GM12878 (cell line): ENCODE results near the gene AHCYL2. TPM values are rescaled to one million over a fixed set of nuclear protein-coding genes. Genes with fewer than 3 reads are reported as not detected.

ENCODE experiments used
- ATAC-seq: fragments of 200-7000 bp; cut with Tn5 transposase; 3 replicates; pipeline ENCODE4 v1.9.1; 2020; ENCODE audit warnings: mild to moderate bottlenecking, moderate library complexity
- BruUV-seq: library from RNA; stranded (reverse); fragments of 400-500 nt; replicated peaks from 2 replicates; lab custom pipeline; 2021; lab: Mats Ljungman, UMichigan
- CTCF ChIA-PET: fragments of 300-600 bp; sonication (Branson Sonifier 250); formaldehyde crosslinking; extraction: SDS; loops from one replicate; lab custom pipeline; 2021; ENCODE audit warnings: inconsistent platforms; lab: Yijun Ruan, JAX
- POLR2A ChIA-PET: fragments of 350-600 bp; formaldehyde crosslinking; extraction: SDS; loops from one replicate; lab custom pipeline; 2021; ENCODE audit warnings: inconsistent platforms; lab: Charles Lee
- RAD21 ChIA-PET: fragments of 300-600 bp; sonication (Branson Sonifier 250); formaldehyde crosslinking; loops from one replicate; lab custom pipeline; 2023; ENCODE audit warnings: antibody characterized with exemption; ENCODE audit not compliant: unreplicated experiment; lab: Charles Lee
- SMC1A ChIA-PET: fragments of 300-600 bp; sonication (Branson Sonifier 250); formaldehyde crosslinking; loops from one replicate; lab custom pipeline; 2023; ENCODE audit not compliant: unreplicated experiment, uncharacterized antibody; lab: Charles Lee
- DNase-seq: peaks from one replicate; pipeline ENCODE4 v3.0.0-alpha.2; 2011; ENCODE audit warnings: low read depth, low spot score
- FAIRE-seq: peaks from 3 replicates; lab custom pipeline; 2011; peaks lifted over from hg19 to GRCh38; lab: Jason Lieb, UNC
- H2AFZ ChIP-seq: 2 replicates; pipeline ENCODE4 v1.6.0; 2011; ENCODE audit warnings: low read depth, low read length, control low read depth; ENCODE audit not compliant: control insufficient read depth
- H3K27ac ChIP-seq: 2 replicates; pipeline ENCODE4 v1.5.1; 2011; ENCODE audit warnings: control low read depth; ENCODE audit not compliant: control insufficient read depth, insufficient read depth
- H3K27me3 ChIP-seq, 2 experiments: replicated peaks in 1 of 2; 2 replicates each; pipeline versions ENCODE4 v1.6.0 to v1.6.1; 2011; ENCODE audit warnings: low read length in 1 of 2; ENCODE audit not compliant: control insufficient read depth in 2 of 2, insufficient read depth in 2 of 2
- H3K36me3 ChIP-seq, 2 experiments: 2 replicates each; pipeline ENCODE4 v1.5.1; 2011; ENCODE audit warnings: low read length in 1 of 2; ENCODE audit not compliant: control insufficient read depth in 2 of 2, insufficient read depth in 2 of 2
- H3K4me1 ChIP-seq: 2 replicates; pipeline ENCODE4 v1.6.1; 2011; ENCODE audit warnings: mild to moderate bottlenecking, low read length, moderate library complexity, mixed read lengths; ENCODE audit not compliant: control insufficient read depth, insufficient read depth
- H3K4me2 ChIP-seq: 2 replicates; pipeline ENCODE4 v1.6.0; 2011; ENCODE audit warnings: control low read depth; ENCODE audit not compliant: control insufficient read depth, insufficient read depth
- H3K4me3 ChIP-seq: fragments of 200-600 bp; sonication (generic); 2 replicates; pipeline ENCODE4 v1.5.1; 2016
- H3K79me2 ChIP-seq: 2 replicates; pipeline ENCODE4 v1.6.0; 2011; ENCODE audit warnings: low read length; ENCODE audit not compliant: control insufficient read depth, insufficient read depth
- H3K9ac ChIP-seq: 2 replicates; pipeline ENCODE4 v1.8.0; 2011; ENCODE audit warnings: low read length, control low read depth, mixed read lengths; ENCODE audit not compliant: control insufficient read depth, insufficient read depth
- H3K9me3 ChIP-seq: replicated peaks from 3 replicates; pipeline ENCODE4 v1.5.1; 2011; ENCODE audit warnings: mild to moderate bottlenecking, low read length; ENCODE audit not compliant: control insufficient read depth, insufficient read depth
- H4K20me1 ChIP-seq: 2 replicates; pipeline ENCODE4 v1.6.0; 2011; ENCODE audit not compliant: control insufficient read depth, insufficient read depth
- CEBPB ChIP-seq, 2 experiments: fragments of 150-350 bp in 1 of 2; IDR thresholded peaks; 2 replicates each; pipeline ENCODE4 v1.6.1; 2012 to 2014; ENCODE audit warnings: low read depth in 2 of 2, low read length in 2 of 2, borderline replicate concordance in 1 of 2, inconsistent platforms in 1 of 2
- CREB1 ChIP-seq: IDR thresholded peaks from 2 replicates; pipeline ENCODE4 v1.6.1; 2012; ENCODE audit warnings: low read depth, mild to moderate bottlenecking, inconsistent platforms
- ETV6 ChIP-seq, 2 experiments: fragments of 450-650 bp in 1 of 2; IDR thresholded peaks in 1 of 2; conservative IDR thresholded peaks in 1 of 2; 2 replicates each; pipeline ENCODE4 v1.6.1; 2014; ENCODE audit warnings: antibody characterized with exemption in 1 of 2, borderline replicate concordance in 1 of 2, low read depth in 1 of 2, mild to moderate bottlenecking in 1 of 2, moderate library complexity in 1 of 2
- IKZF1 ChIP-seq: fragments of 450-650 bp; conservative IDR thresholded peaks from 2 replicates; pipeline ENCODE4 v1.6.1; 2017; ENCODE audit warnings: antibody characterized with exemption, mild to moderate bottlenecking
- MLLT1 ChIP-seq: fragments of 450-650 bp; IDR thresholded peaks from 2 replicates; pipeline ENCODE4 v1.6.1; 2016; ENCODE audit warnings: mild to moderate bottlenecking
- MTA2 ChIP-seq: fragments of 450-650 bp; IDR thresholded peaks from 2 replicates; pipeline ENCODE4 v1.6.1; 2016; ENCODE audit warnings: low read depth, mild to moderate bottlenecking, moderate library complexity
- NR2C2 ChIP-seq: IDR thresholded peaks from 2 replicates; pipeline ENCODE4 v1.6.1; 2011; ENCODE audit warnings: borderline replicate concordance, low read depth; ENCODE audit not compliant: control insufficient read depth, insufficient read length
- NR2F1 ChIP-seq: fragments of 450-650 bp; conservative IDR thresholded peaks from 2 replicates; pipeline ENCODE4 v1.6.1; 2017; ENCODE audit warnings: mild to moderate bottlenecking
- POLR2A ChIP-seq: IDR thresholded peaks from 2 replicates; pipeline ENCODE4 v1.6.1; 2011; ENCODE audit warnings: low read depth, mild to moderate bottlenecking, low read length
- RCOR1 ChIP-seq: conservative IDR thresholded peaks from 2 replicates; pipeline ENCODE4 v1.6.1; 2012; ENCODE audit warnings: low read depth, low read length, improper control_type of control experiment
- YBX1 ChIP-seq: fragments of 450-650 bp; IDR thresholded peaks from 2 replicates; pipeline ENCODE4 v1.6.1; 2016; ENCODE audit warnings: antibody characterized with exemption
- ZNF274 ChIP-seq: IDR thresholded peaks from one replicate; pipeline ENCODE4 v1.8.0; 2011; ENCODE audit not compliant: insufficient read length, insufficient read depth
- WGBS: methylation state at CpG from one replicate; pipeline ENCODE4 v1.1.6; 2016; ENCODE audit warnings: low lambda C conversion rate; ENCODE audit not compliant: insufficient replicate concordance, insufficient coverage; ENCODE audit errors: missing lambda C conversion rate; 5-methylcytosine and 5-hydroxymethylcytosine counted together
- in situ Hi-C: fragments of 300-500 bp; cut with MboI; formaldehyde crosslinking; loops from 9 replicates; pipeline ENCODE4 v1.14.3; 2018; ENCODE audit warnings: mixed read lengths
- intact Hi-C: fragments of 100-400 bp; cut with micrococcal nuclease; formaldehyde crosslinking; loops from one replicate; pipeline ENCODE4 v1.14.2; 2022; ENCODE audit not compliant: unreplicated experiment
- polyA plus RNA-seq, 11 experiments: library from polyadenylated mRNA; depleted of rRNA in 4 of 11; unstranded in 6 of 11; stranded (reverse) in 5 of 11; fragments of >200 nt; fragmentation: Nextera tagmentation in 4 of 11; fragmentation: Illumina TruSeq in 1 of 11; extraction: Ambion mirVana in 4 of 11; extraction: Trizol in 1 of 11; gene quantifications; 1 replicate in 1 of 11; 2 replicates in 10 of 11; pipeline versions ENCODE4 v1.2.1 to v1.2.3, GENCODE V29; 2011 to 2016; ENCODE audit warnings: inconsistent platforms in 2 of 11, missing spikeins in 2 of 11, low read depth in 1 of 11
- total RNA-seq, 4 experiments: library from RNA; depleted of rRNA in 3 of 4; stranded (reverse); fragments of >200 nt in 3 of 4; fragmentation: Illumina TruSeq in 1 of 4; extraction: Trizol in 1 of 4; gene quantifications; 2 replicates each; pipeline versions ENCODE4 v1.2.1 to v1.2.3, GENCODE V29; 2013 to 2021
- TF ChIP-seq, protein P1 (sequence below): fragments of 450-650 bp; conservative IDR thresholded peaks from 2 replicates; pipeline ENCODE4 v1.6.1; 2017; ENCODE audit warnings: mild to moderate bottlenecking, moderate library complexity
- TF ChIP-seq, protein P2 (sequence below): IDR thresholded peaks from 2 replicates; pipeline ENCODE4 v1.6.1; 2012; ENCODE audit warnings: low read depth, low read length, improper control_type of control experiment

Gene AHCYL2
- total and polyA plus RNA-seq, 10 of the 15 experiments (the other 5 are each of a cell fraction or from before 2014, with no cell fraction given) = 1.7 to 29.1 (median 5.4) TPM

- TF ChIP-seq, protein P1, sequence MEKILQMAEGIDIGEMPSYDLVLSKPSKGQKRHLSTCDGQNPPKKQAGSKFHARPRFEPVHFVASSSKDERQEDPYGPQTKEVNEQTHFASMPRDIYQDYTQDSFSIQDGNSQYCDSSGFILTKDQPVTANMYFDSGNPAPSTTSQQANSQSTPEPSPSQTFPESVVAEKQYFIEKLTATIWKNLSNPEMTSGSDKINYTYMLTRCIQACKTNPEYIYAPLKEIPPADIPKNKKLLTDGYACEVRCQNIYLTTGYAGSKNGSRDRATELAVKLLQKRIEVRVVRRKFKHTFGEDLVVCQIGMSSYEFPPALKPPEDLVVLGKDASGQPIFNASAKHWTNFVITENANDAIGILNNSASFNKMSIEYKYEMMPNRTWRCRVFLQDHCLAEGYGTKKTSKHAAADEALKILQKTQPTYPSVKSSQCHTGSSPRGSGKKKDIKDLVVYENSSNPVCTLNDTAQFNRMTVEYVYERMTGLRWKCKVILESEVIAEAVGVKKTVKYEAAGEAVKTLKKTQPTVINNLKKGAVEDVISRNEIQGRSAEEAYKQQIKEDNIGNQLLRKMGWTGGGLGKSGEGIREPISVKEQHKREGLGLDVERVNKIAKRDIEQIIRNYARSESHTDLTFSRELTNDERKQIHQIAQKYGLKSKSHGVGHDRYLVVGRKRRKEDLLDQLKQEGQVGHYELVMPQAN = no peak
- TF ChIP-seq ETV6 (conservative IDR thresholded peaks at IDR 0.05 in 1 of 2, IDR thresholded peaks at IDR 0.05 in 1 of 2; ENCODE audit: borderline replicate concordance in 1 of 2, low read depth in 1 of 2) (no peak), YBX1 (no peak), NR2C2 (no peak)
- TF ChIP-seq, protein P2, sequence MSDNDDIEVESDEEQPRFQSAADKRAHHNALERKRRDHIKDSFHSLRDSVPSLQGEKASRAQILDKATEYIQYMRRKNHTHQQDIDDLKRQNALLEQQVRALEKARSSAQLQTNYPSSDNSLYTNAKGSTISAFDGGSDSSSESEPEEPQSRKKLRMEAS = no peak
Observed at GRCh38 chr7:129431911-129432643, 207.2 kb downstream of the AHCYL2 start (continued).

GRCh38 chr7:129433847-129434674 lies 209.2 kb downstream of the AHCYL2 start, which contains the start of gene STRIP2:
Gene STRIP2, plus strand, starts transcription at chr7:129434432. Its CDS starts 41 bp downstream, at chr7:129434473.
- no peaks in the 10 kb centered on the region for H3K79me2 ChIP-seq
- no peaks in the 10 kb centered on the region for H3K9me3 ChIP-seq
- ATAC-seq = peak; percentile 98
- H2AFZ ChIP-seq = peak within 1 kb of the TSS; percentile 99
- intact Hi-C loops (loop anchor here (1.0 kb wide), 1 partner anchor 66 kb away; no protein-coding TSS in a partner anchor), in situ Hi-C loops (no loop called here)
- FAIRE-seq = no peak
- H3K27ac ChIP-seq = peak within 1 kb of the TSS; percentile 9; the same call in 1 of the 2 replicates
- H3K27me3 ChIP-seq = no peaks in the 10 kb centered on the region
- H4K20me1 ChIP-seq = no peaks in the 10 kb centered on the region
- H3K4me1 ChIP-seq = no peaks in the 10 kb centered on the region
- under 1% methylated on average over 73 of the region's 75 CpGs for WGBS
- CTCF ChIA-PET = interaction anchor here (0.8 to 2.7 kb wide), 23 partner anchors 10 to 580 kb away, joined by 3 to 19 read pairs (median 4); no protein-coding TSS in a partner anchor
- POLR2A ChIA-PET = interaction anchor here (0.6 to 1.7 kb wide), 11 partner anchors 9 to 287 kb away, joined by 3 to 6 read pairs (median 3); partner anchors contain the start of gene NRF1
- SMC1A ChIA-PET = interaction anchor here (0.6 to 2.4 kb wide), 16 partner anchors 9 to 516 kb away, joined by 3 to 12 read pairs (median 5); no protein-coding TSS in a partner anchor
- peak within 1 kb of the TSS; percentile 79 for H3K9ac ChIP-seq
- no TSS peak for BruUV-seq
- peak within 1 kb of the TSS; percentile 97 for H3K4me2 ChIP-seq
- H3K36me3 ChIP-seq = no peaks in the 10 kb centered on the region
- DNase-seq = peak; percentile 40
- H3K4me3 ChIP-seq = peak within 1 kb of the TSS; percentile 95
- RAD21 ChIA-PET = interaction anchor here (0.8 to 1.9 kb wide), 13 partner anchors 8 to 178 kb away, joined by 3 to 19 read pairs (median 4); partner anchors contain the start of gene NRF1
- TF ChIP-seq POLR2A (peak; percentile 83), RCOR1 (no peak), ZNF274 (no peak), CEBPB (IDR thresholded peaks at IDR 0.05; ENCODE audit: borderline replicate concordance in 1 of 2, low read depth in 2 of 2, low read length in 2 of 2) (no peak), CREB1 (no peak), IKZF1 (peak; percentile 47; the same call in 1 of the 2 replicates), MTA2 (no peak), NR2F1 (peak; percentile 75), MLLT1 (peak; percentile 36; the same call in 1 of the 2 replicates)
